ES-I3 (cell line): ENCODE measurements around the gene MS4A10.
"Not testable (repeated sequence)": the region's sequence is repeated elsewhere in the genome, so short reads cannot be mapped to it uniquely, and the experiment has no call there.

Experiments
- H3K36me3 ChIP-seq: 2 replicates; pipeline ENCODE4 v1.6.1; 2013; ENCODE audit warnings: mild to moderate bottlenecking, low read length, control low read depth, moderate library complexity; ENCODE audit not compliant: insufficient read depth
- H3K4me1 ChIP-seq: 2 replicates; pipeline ENCODE4 v1.6.1; 2013; ENCODE audit warnings: mild to moderate bottlenecking, control low read depth, low read length; ENCODE audit not compliant: insufficient read depth
- H3K9ac ChIP-seq: 2 replicates; pipeline ENCODE4 v1.6.1; 2013; ENCODE audit warnings: low read depth, mild to moderate bottlenecking, low read length, moderate library complexity
- H3K9me3 ChIP-seq: 2 replicates; pipeline ENCODE4 v1.6.1; 2013; ENCODE audit warnings: mild to moderate bottlenecking, low read length, moderate library complexity; ENCODE audit not compliant: control insufficient read depth, insufficient read depth

The MS4A10 gene

GRCh38 chr11:60758671-60759070 is 26.5 kb upstream of the MS4A10 start:
- H3K9ac ChIP-seq, H3K9me3 ChIP-seq, H3K36me3 ChIP-seq, H3K4me1 ChIP-seq: not testable (repeated sequence)

- not testable (repeated sequence) for H3K9ac ChIP-seq, H3K4me1 ChIP-seq, H3K9me3 ChIP-seq, H3K36me3 ChIP-seq
Measured at GRCh38 chr11:60759438-60760225, 25.5 kb upstream of the MS4A10 start.

- peaks cover 2% of the 10 kb centered on the region; the same call in 1 of the 2 replicates for H3K4me1 ChIP-seq
- no peaks in the 10 kb centered on the region for H3K9me3 ChIP-seq
Measured at GRCh38 chr11:60761436-60762190, 23.5 kb upstream of the MS4A10 start.

GRCh38 chr11:60762851-60763691 is 22.1 kb upstream of the MS4A10 start:
- H3K36me3 ChIP-seq = no peaks in the 10 kb centered on the region
- no peak overlapping the region for H3K9ac ChIP-seq
- H3K9me3 ChIP-seq = no peaks in the 10 kb centered on the region
- H3K4me1 ChIP-seq = peaks cover 2% of the 10 kb centered on the region; the same call in 1 of the 2 replicates

More at GRCh38 chr11:60761436-60762190, 23.5 kb upstream of the MS4A10 start:
- no peaks in the 10 kb centered on the region for H3K36me3 ChIP-seq
- H3K9ac ChIP-seq = no peak overlapping the region

GRCh38 chr11:60763692-60764369 is 21.3 kb upstream of the MS4A10 start:
- Histone ChIP-seq H3K36me3 (no peaks in the 10 kb centered on the region), H3K4me1 (peaks cover 2% of the 10 kb centered on the region; the same call in 1 of the 2 replicates), H3K9ac (no peak overlapping the region), H3K9me3 (no peaks in the 10 kb centered on the region)

- H3K9ac ChIP-seq = no peak overlapping the region
- no peaks in the 10 kb centered on the region for H3K9me3 ChIP-seq
- H3K4me1 ChIP-seq = peaks cover 2% of the 10 kb centered on the region; the same call in 1 of the 2 replicates
- H3K36me3 ChIP-seq = no peaks in the 10 kb centered on the region
Measured at GRCh38 chr11:60764879-60765278, 20.3 kb upstream of the MS4A10 start.

GRCh38 chr11:60765355-60765754 is 19.8 kb upstream of the MS4A10 start:
- peaks cover 2% of the 10 kb centered on the region; the same call in 1 of the 2 replicates for H3K4me1 ChIP-seq
- H3K36me3 ChIP-seq = no peaks in the 10 kb centered on the region
- H3K9me3 ChIP-seq = no peaks in the 10 kb centered on the region
- H3K9ac ChIP-seq = no peak overlapping the region

GRCh38 chr11:60766547-60766946 is 18.6 kb upstream of the MS4A10 start:
- peaks cover 2% of the 10 kb centered on the region; the same call in 1 of the 2 replicates for H3K4me1 ChIP-seq
- no peak overlapping the region for H3K9ac ChIP-seq
- H3K36me3 ChIP-seq = no peaks in the 10 kb centered on the region
- H3K9me3 ChIP-seq = no peaks in the 10 kb centered on the region

- Histone ChIP-seq H3K9me3 (no peaks in the 10 kb centered on the region), H3K36me3 (no peaks in the 10 kb centered on the region), H3K4me1 (peaks cover 2% of the 10 kb centered on the region; the same call in 1 of the 2 replicates), H3K9ac (no peak overlapping the region)
Measured at GRCh38 chr11:60767388-60767811, 17.7 kb upstream of the MS4A10 start.

GRCh38 chr11:60768202-60768601 is 16.9 kb upstream of the MS4A10 start:
- Histone ChIP-seq H3K4me1 (no peaks in the 10 kb centered on the region), H3K36me3 (no peaks in the 10 kb centered on the region), H3K9me3 (no peaks in the 10 kb centered on the region), H3K9ac (no peak overlapping the region)

- Histone ChIP-seq H3K4me1 (no peaks in the 10 kb centered on the region), H3K36me3 (no peaks in the 10 kb centered on the region), H3K9ac (no peak overlapping the region), H3K9me3 (no peaks in the 10 kb centered on the region)
Measured at GRCh38 chr11:60769273-60769672, 15.9 kb upstream of the MS4A10 start.

GRCh38 chr11:60769811-60770210 is 15.3 kb upstream of the MS4A10 start:
- Histone ChIP-seq H3K9me3 (no peaks in the 10 kb centered on the region), H3K9ac (no peak overlapping the region), H3K4me1 (no peaks in the 10 kb centered on the region), H3K36me3 (no peaks in the 10 kb centered on the region)

- Histone ChIP-seq H3K9me3 (no peaks in the 10 kb centered on the region), H3K36me3 (no peaks in the 10 kb centered on the region), H3K4me1 (no peaks in the 10 kb centered on the region), H3K9ac (no peak overlapping the region)
Measured at GRCh38 chr11:60771146-60771545, 14.0 kb upstream of the MS4A10 start.
